Measurements from ENCODE around the gene MMP23B. TPM values are rescaled to one million over a fixed set of nuclear protein-coding genes. Genes with fewer than 3 reads are reported as not detected.

The MMP23B gene
- total RNA-seq, 1 experiment from 2014 or later = 2.7 TPM

DNA sequence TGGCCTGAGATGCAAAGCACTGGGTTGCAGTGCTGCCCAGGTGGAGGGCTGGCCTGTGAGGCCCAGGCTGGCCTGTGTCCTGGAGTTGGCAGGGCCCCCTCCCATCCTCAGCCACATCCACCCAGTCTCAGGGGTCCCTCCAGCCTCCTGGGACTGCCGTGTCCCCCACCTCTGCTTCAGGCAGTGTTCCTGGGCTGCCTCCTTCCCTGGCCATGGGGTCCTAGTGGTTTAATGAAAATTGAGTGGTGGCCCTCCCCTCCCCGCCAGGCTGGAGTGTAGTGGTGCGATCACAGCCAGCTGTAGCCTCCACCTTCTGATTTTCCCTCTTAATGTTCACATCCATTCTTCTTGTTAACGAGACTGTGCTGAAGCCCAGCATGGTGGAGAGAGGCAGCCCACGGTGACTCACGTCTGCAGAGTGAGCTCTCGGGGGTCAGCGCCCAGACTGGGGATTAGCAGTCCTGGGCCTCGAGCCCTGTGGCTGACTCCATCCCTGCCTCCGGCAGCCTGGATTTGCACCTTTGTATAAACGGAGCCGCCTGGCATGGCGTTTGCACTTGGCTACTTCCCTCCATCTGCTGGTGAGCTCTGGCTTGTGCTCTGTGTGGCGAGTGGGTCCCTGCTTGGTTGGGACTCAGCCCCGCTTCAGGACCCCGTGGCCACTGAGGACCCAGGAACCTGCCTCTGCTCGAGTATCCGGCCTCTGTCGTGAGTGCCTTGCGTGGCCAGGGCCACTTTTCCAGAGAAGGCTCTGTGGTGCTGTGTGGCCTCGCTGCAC, 9.8 kb upstream of the MMP23B start:
- H3K36me3 ChIP-seq = no peaks in the 10 kb centered on the region
- peak; percentile 31 to 49 for DNase-seq

DNA sequence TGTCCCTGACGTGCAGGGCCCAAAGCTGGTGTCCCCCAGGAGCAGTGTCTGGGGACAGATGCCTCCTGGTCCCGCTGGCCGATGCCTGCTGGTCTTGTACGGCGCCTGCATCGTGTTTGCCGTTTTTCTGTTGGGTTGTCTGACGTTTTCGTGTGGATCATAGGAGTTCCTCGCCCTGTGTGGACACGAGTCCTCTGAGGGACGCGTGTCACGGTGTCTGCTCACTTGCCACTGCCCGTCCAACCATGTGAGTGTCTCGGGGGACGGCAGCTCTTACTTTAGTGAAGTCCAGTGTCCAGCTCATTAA, 9.2 kb upstream of the MMP23B start:
- no peak for DNase-seq
- no peaks in the 10 kb centered on the region for H3K27me3 ChIP-seq
- peaks cover 4% of the 10 kb centered on the region; the same call in 1 of the 2 replicates for H3K4me1 ChIP-seq
- H3K36me3 ChIP-seq = no peaks in the 10 kb centered on the region
- no peaks in the 10 kb centered on the region for H3K9me3 ChIP-seq (replicated peaks)
- no peak overlapping the region for H3K4me3 ChIP-seq
- H3K27ac ChIP-seq = no peak overlapping the region

More for the DNA sequence above, 9.8 kb upstream of the MMP23B start:
- Histone ChIP-seq H3K27me3 (no peaks in the 10 kb centered on the region), H3K4me1 (peaks cover 4% of the 10 kb centered on the region; the same call in 1 of the 2 replicates), H3K9me3 (replicated peaks) (no peaks in the 10 kb centered on the region), H3K4me3 (no peak overlapping the region), H3K27ac (no peak overlapping the region)

DNA sequence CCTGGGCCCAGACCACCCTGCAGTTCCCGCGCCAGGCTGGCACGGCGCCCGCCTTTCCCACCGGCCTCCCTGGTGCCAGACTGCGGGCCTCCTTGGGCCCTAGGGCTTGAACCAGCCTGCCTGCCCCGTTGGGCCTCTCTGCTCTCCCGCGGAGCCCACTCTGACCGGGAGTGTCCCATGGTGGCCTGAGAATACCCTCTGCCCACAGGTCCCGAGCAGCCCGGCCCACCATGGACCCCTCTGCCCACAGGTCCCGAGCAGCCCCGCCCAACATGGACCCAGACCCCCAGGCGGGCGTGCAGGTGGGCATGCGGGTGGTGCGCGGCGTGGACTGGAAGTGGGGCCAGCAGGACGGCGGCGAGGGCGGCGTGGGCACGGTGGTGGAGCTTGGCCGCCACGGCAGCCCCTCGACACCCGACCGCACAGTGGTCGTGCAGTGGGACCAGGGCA, 8.8 kb upstream of the MMP23B start:
- H3K4me1 ChIP-seq = peaks cover 4% of the 10 kb centered on the region; the same call in 1 of the 2 replicates
- H3K27ac ChIP-seq = no peak overlapping the region
- no peak overlapping the region for H3K4me3 ChIP-seq
- no peak for DNase-seq
- no peaks in the 10 kb centered on the region for H3K27me3 ChIP-seq
- no peaks in the 10 kb centered on the region for H3K36me3 ChIP-seq
- H3K9me3 ChIP-seq (replicated peaks) = no peaks in the 10 kb centered on the region

DNA sequence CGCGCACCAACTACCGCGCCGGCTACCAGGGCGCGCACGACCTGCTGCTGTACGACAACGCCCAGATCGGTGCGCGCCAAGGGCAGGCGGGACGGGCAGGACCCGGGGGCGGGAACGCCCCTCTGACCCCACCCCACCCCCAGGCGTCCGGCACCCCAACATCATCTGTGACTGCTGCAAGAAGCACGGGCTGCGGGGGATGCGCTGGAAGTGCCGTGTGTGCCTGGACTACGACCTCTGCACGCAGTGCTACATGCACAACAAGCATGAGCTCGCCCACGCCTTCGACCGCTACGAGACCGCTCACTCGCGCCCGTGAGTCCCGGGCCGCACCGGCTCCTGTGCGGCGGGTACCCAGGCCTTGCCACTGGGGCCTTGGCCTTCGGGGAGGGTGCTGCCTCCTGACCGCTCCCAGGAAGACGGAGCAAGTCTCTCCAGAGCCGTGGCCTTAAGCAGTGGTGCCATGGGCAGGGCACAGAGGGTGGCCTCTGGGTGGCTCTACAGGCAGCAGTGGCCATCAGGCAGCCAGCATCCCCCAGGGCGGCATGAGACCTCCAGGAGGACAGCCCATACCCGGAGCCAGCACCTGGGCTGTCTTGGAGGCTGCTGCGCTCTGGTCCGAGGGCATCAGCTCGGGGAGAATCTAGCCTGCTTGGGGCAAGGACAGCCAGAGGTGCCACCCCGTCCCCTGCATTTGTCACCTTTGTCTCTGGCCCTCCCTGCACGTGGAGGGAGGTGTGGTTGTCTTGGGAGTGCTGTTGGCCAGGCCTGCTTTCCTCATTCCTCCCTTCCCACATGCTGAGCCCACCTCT, 8.1 kb upstream of the MMP23B start:
- Histone ChIP-seq H3K36me3 (no peaks in the 10 kb centered on the region), H3K9me3 (replicated peaks) (no peaks in the 10 kb centered on the region), H3K27me3 (no peaks in the 10 kb centered on the region), H3K27ac (no peak overlapping the region), H3K4me3 (no peak overlapping the region), H3K4me1 (peaks cover 4% of the 10 kb centered on the region; the same call in 1 of the 2 replicates)
- no peak for DNase-seq

DNA sequence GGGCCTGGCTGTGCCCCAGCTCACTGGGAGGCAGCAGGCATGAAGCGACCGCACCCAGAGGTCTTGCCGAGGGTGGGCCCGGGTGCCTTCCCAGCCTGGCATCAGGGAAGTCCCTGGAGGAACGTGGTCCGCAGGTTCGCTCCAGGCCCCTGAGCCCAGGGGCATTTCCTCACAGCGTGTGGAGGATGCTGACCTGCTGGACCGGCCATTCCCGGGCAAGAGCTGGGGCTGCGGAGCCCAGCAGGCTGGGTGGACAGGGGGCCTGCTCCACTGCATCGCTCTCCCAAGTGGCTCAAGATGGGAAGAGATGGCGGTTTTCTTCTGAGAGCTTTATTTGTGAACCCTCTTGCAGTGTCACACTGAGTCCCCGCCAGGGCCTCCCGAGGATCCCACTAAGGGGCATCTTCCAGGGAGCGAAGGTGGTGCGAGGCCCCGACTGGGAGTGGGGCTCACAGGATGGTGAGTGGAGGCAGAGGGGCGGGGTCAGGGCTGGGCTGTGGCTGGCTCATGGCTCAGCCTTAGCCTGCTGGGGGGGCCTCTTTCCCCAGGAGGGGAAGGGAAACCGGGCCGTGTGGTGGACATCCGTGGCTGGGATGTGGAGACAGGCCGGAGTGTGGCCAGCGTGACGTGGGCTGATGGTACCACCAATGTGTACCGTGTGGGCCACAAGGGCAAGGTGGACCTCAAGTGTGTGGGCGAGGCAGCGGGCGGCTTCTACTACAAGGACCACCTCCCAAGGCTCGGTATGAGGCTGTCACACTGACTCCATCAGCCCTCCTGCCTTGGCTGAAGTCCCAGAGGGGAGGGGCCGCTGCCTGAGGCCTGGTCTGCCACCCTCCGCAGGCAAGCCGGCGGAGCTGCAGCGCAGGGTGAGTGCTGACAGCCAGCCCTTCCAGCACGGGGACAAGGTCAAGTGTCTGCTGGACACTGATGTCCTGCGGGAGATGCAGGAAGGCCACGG, 7.2 kb upstream of the MMP23B start:
- H3K36me3 ChIP-seq = no peaks in the 10 kb centered on the region
- H3K4me3 ChIP-seq = no peak overlapping the region
- no peaks in the 10 kb centered on the region for H3K27me3 ChIP-seq
- H3K9me3 ChIP-seq (replicated peaks) = no peaks in the 10 kb centered on the region
- no peak for DNase-seq
- no peak overlapping the region for H3K27ac ChIP-seq
- H3K4me1 ChIP-seq = peaks cover 4% of the 10 kb centered on the region; the same call in 1 of the 2 replicates

DNA sequence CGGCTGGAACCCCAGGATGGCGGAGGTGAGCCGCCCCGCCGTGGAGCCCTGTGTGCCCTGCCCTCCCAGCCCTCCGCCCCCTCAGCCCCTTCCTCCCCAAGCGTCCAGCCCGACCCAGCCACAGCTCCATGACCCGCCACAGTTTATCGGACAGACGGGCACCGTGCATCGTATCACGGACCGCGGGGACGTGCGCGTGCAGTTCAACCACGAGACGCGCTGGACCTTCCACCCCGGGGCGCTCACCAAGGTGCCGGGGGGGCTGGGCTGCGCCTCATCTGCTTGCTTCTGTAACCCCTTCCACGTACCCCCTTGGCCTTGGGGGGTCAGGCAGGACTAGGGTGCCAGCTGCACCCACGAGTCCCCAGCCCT, 6.6 kb upstream of the MMP23B start:
- H3K4me1 ChIP-seq = peaks cover 4% of the 10 kb centered on the region; the same call in 1 of the 2 replicates
- no peaks in the 10 kb centered on the region for H3K36me3 ChIP-seq
- no peaks in the 10 kb centered on the region for H3K9me3 ChIP-seq (replicated peaks)
- H3K4me3 ChIP-seq = no peak overlapping the region
- H3K27ac ChIP-seq = no peak overlapping the region
- no peaks in the 10 kb centered on the region for H3K27me3 ChIP-seq
- DNase-seq = no peak

DNA sequence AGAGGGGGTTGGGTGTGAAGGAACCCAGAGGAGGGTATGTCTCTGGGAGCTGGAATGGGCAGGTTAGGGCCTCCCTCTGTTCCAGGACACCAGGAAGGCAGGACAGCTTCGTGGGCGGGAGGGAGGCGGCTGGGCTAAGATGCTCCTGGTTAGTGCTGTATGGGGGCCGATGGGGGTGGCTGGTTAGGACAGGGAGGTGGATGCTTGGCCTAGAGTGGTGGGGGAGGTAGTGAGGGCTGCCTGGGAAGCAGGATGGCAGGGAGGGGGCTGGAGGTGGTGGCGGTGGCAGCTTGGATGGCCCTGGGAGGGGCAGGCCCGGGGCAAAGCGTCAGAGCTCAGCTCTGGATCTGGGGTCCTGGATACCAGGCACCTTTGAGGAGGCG, 6.2 kb upstream of the MMP23B start:
- peaks cover 4% of the 10 kb centered on the region; the same call in 1 of the 2 replicates for H3K4me1 ChIP-seq
- H3K27ac ChIP-seq = no peak overlapping the region
- no peaks in the 10 kb centered on the region for H3K36me3 ChIP-seq
- H3K4me3 ChIP-seq = no peak overlapping the region
- H3K9me3 ChIP-seq (replicated peaks) = no peaks in the 10 kb centered on the region
- DNase-seq = no peak
- no peaks in the 10 kb centered on the region for H3K27me3 ChIP-seq

DNA sequence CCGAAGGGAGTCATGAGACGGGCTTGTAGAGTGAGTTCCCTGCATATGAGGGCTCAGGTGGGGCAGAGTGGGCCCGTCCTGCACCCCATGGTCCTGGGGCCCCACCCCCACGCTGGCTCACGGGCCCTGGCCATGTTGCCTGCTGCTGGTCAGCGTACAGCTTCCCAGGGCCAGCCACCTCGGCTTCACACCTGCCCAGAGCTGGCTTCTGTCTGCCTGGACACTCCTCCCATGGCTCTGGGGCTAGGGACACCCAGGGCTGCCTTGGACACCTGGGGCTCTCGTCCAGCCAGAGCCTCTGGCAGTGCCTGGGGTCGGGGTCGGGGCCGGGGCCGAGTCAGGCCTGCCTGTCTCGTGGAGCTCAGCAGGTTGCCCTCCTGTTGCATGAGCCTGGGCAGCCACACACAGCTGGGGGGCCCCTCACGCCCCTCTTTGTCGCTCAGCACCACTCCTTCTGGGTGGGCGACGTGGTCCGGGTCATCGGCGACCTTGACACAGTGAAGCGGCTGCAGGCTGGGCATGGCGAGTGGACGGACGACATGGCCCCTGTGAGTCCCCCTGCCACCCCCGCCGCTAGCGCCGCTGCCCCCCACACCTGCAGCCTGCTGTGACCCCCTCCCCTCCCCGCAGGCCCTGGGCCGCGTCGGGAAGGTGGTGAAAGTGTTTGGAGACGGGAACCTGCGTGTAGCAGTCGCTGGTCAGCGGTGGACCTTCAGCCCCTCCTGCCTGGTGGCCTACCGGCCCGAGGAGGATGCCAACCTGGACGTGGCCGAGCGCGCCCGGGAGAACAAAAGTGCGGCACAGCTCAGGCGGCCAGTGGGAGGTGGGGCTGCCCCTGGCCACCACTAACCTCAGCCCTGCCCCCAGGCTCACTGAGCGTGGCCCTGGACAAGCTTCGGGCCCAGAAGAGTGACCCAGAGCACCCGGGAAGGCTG, 5.5 kb upstream of the MMP23B start:
- no peaks in the 10 kb centered on the region for H3K27me3 ChIP-seq
- H3K9me3 ChIP-seq (replicated peaks) = no peaks in the 10 kb centered on the region
- no peak overlapping the region for H3K4me3 ChIP-seq
- DNase-seq = no peak
- H3K27ac ChIP-seq = no peak overlapping the region
- H3K36me3 ChIP-seq = no peaks in the 10 kb centered on the region
- peaks cover 4% of the 10 kb centered on the region; the same call in 1 of the 2 replicates for H3K4me1 ChIP-seq

DNA sequence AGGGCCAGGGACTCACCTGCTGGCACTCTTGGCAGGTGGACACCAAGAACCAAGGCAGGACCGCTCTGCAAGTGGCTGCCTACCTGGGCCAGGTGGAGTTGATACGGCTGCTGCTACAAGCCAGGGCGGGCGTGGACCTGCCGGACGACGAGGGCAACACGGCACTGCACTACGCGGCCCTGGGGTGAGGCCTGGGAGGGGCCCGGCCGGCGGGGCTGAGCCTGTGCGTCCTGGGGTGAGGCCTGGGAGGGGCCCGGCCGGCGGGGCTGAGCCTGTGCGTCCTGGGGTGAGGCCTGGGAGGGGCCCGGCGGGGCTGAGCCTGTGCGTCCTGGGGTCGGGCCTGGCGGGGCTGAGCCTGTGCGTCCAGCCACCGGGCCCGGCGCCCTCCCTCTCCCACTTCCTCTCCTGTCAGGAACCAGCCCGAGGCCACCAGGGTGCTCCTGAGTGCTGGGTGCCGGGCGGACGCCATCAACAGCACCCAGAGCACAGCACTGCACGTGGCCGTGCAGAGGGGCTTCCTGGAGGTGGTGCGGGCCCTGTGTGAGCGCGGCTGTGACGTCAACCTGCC, 4.6 kb upstream of the MMP23B start:
- no peak for DNase-seq
- no peaks in the 10 kb centered on the region for H3K27me3 ChIP-seq
- H3K36me3 ChIP-seq = no peaks in the 10 kb centered on the region
- H3K4me1 ChIP-seq = 0 out of 2 replicates have a peak, but pooled peaks cover 2% of the 10 kb centered on the region
- H3K4me3 ChIP-seq = no peak overlapping the region
- H3K27ac ChIP-seq = no peak overlapping the region
- no peaks in the 10 kb centered on the region for H3K9me3 ChIP-seq (replicated peaks)

DNA sequence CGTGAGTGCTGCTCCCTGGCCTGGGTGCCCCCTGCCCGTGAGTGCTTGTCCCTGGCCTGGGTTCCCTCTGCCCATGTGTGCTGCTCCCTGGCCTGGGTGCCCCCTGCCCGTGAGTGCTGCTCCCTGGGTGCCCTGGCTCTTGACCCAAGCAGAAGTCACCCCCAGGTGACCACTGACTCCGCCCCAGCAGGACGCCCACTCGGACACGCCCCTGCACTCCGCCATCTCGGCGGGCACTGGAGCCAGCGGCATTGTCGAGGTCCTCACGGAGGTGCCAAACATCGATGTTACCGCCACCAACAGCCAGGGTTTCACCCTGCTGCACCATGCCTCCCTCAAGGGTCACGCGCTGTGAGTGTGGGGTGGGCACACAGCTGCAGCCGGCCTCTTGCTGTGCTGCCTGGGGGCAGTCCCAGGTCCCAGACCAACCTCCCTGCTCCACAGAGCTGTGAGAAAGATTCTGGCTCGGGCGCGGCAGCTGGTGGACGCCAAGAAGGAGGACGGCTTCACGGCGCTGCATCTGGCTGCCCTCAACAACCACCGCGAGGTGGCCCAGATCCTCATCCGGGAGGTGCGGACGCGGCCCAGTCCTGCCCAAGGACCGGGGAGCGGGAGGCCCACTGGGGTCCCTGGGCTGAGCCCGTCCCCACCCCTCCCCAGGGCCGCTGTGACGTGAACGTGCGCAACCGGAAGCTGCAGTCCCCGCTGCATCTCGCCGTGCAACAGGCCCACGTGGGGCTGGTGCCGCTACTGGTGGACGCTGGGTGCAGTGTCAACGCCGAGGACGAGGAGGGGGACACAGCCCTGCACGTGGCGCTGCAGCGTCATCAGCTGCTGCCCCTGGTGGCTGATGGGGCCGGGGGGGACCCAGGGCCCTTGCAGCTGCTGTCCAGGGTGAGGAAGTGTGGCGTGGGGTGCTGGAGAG, 3.9 kb upstream of the MMP23B start:
- H3K27me3 ChIP-seq = no peaks in the 10 kb centered on the region

DNA sequence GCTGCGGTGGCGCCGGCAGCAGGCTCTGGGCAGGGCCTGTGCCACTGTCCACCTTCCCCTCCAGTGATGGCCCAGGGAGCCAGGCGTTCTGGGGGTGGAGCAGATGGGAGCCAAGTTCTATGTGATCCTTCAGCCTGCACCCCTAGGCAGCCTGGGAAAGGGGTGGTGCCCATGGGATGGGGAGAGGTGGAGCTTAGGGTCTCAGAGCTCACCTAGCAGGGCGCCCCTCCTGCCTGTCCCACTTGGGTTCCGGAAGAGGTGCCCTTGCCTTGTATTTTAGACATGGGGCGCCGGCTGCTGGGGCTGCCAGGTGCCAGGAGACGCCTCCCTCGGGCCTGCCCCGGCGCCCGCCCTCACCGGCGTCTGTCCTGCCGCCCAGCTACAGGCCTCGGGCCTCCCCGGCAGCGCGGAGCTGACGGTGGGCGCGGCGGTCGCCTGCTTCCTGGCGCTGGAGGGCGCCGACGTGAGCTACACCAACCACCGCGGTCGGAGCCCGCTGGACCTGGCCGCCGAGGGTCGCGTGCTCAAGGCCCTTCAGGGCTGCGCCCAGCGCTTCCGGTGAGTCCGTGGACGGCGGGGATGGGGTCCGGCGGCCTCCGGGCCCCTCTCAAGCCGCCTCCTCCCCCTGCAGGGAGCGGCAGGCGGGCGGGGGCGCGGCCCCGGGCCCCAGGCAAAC, 3.1 kb upstream of the MMP23B start:
- H3K27ac ChIP-seq = no peak overlapping the region
- no peak for DNase-seq
- H3K27me3 ChIP-seq = no peaks in the 10 kb centered on the region
- no peak overlapping the region for H3K4me3 ChIP-seq
- no peaks in the 10 kb centered on the region for H3K36me3 ChIP-seq
- 0 out of 2 replicates have a peak, but pooled peaks cover 2% of the 10 kb centered on the region for H3K4me1 ChIP-seq
- no peaks in the 10 kb centered on the region for H3K9me3 ChIP-seq (replicated peaks)

More for the DNA sequence above, 3.9 kb upstream of the MMP23B start:
- Histone ChIP-seq H3K36me3 (no peaks in the 10 kb centered on the region), H3K4me3 (no peak overlapping the region), H3K4me1 (0 out of 2 replicates have a peak, but pooled peaks cover 2% of the 10 kb centered on the region), H3K9me3 (replicated peaks) (no peaks in the 10 kb centered on the region), H3K27ac (no peak overlapping the region)
- no peak for DNase-seq

Measured in SJCRH30 (cell line).